Common myeloid progenitor, CD34-positive (primary cell): ENCODE data around the gene MTFMT.

ENCODE experiments used
- CTCF ChIA-PET: fragments of 350-600 bp; sonication (Branson Sonifier 250); formaldehyde crosslinking; loops from one replicate; lab custom pipeline; 2021; ENCODE audit warnings: antibody characterized with exemption; lab: Charles Lee
- POLR2A ChIA-PET: fragments of 350-600 bp; sonication (Branson Sonifier 250); formaldehyde crosslinking; loops from one replicate; lab custom pipeline; 2021; ENCODE audit warnings: antibody characterized with exemption; lab: Charles Lee
- DNase-seq, 3 donors: peaks; one replicate each; pipeline versions ENCODE4 v3.0.0 to v3.0.0-alpha.2; 2013
- H3K27ac ChIP-seq, 2 experiments: 1 replicate in 1 of 2; 2 replicates in 1 of 2; pipeline ENCODE4 v1.7.0; 2013; ENCODE audit warnings: inconsistent platforms in 2 of 2, low read length in 2 of 2, mild to moderate bottlenecking in 2 of 2, low read depth in 1 of 2, moderate library complexity in 1 of 2; ENCODE audit not compliant: severe bottlenecking in 2 of 2, insufficient read depth in 1 of 2, poor library complexity in 1 of 2
- H3K27me3 ChIP-seq, 5 experiments: replicated peaks in 2 of 5; 1 replicate in 3 of 5; 2 replicates in 2 of 5; pipeline versions ENCODE4 v1.6.1 to v1.7.0; 2013; ENCODE audit warnings: low read length in 4 of 5, mild to moderate bottlenecking in 2 of 5, moderate library complexity in 2 of 5, inconsistent platforms in 1 of 5; ENCODE audit not compliant: insufficient read depth in 5 of 5, control insufficient read depth in 4 of 5
- H3K36me3 ChIP-seq, 4 experiments: 1 replicate in 2 of 4; 2 replicates in 2 of 4; pipeline versions ENCODE4 v1.6.1 to v1.7.0; 2013; ENCODE audit warnings: low read length in 3 of 4, control low read depth in 1 of 4, mild to moderate bottlenecking in 1 of 4; ENCODE audit not compliant: control insufficient read depth in 4 of 4, insufficient read depth in 4 of 4
- H3K4me1 ChIP-seq, 4 experiments: 1 replicate in 3 of 4; 2 replicates in 1 of 4; pipeline versions ENCODE4 v1.6.1 to v1.7.1; 2013; ENCODE audit warnings: low read length in 3 of 4, mild to moderate bottlenecking in 3 of 4, control low read depth in 1 of 4, inconsistent platforms in 1 of 4, moderate library complexity in 1 of 4; ENCODE audit not compliant: control insufficient read depth in 4 of 4, insufficient read depth in 4 of 4; ENCODE audit errors: control extremely low read depth in 1 of 4
- H3K4me3 ChIP-seq, 7 experiments: 1 replicate in 4 of 7; 2 replicates in 3 of 7; pipeline versions ENCODE4 v1.5.1 to v1.7.0; 2013; ENCODE audit warnings: mild to moderate bottlenecking in 7 of 7, low read length in 6 of 7, moderate library complexity in 6 of 7, inconsistent platforms in 2 of 7, low read depth in 2 of 7, control low read depth in 1 of 7; ENCODE audit not compliant: insufficient read depth in 4 of 7, control insufficient read depth in 1 of 7; ENCODE audit errors: extremely low read depth in 1 of 7
- H3K9me3 ChIP-seq, 5 experiments: 1 replicate in 4 of 5; 2 replicates in 1 of 5; pipeline versions ENCODE4 v1.6.1 to v1.7.1; 2013; ENCODE audit warnings: low read length in 4 of 5, mild to moderate bottlenecking in 2 of 5, inconsistent platforms in 1 of 5, low read depth in 1 of 5, moderate library complexity in 1 of 5; ENCODE audit not compliant: control insufficient read depth in 4 of 5, insufficient read depth in 2 of 5; ENCODE audit errors: control extremely low read depth in 1 of 5
- WGBS: methylation state at CpG from one replicate; pipeline ENCODE4 v1.1.5; 2013; ENCODE audit not compliant: insufficient coverage; 5-methylcytosine and 5-hydroxymethylcytosine counted together

MTFMT gene

GRCh38 chr15:65056868-65057548 is 27.6 kb upstream of the MTFMT start:
- POLR2A ChIA-PET: no interaction called here
- 100% methylated on average over 3 of the region's 8 CpGs for WGBS
- H3K4me3 ChIP-seq: no peak overlapping the region
- H3K9me3 ChIP-seq: no peaks in the 10 kb centered on the region
- no peak for DNase-seq
- CTCF ChIA-PET: interaction anchor here (0.8 to 12.8 kb wide), 6 partner anchors 10 to 48 kb away, joined by 3 to 282 read pairs (median 24); partner anchors contain the start of genes KBTBD13 and RASL12
- H3K36me3 ChIP-seq: no peaks in the 10 kb centered on the region
- H3K4me1 ChIP-seq: peaks cover 4 to 25% (median 23%) of the 10 kb centered on the region in 4 experiments
- H3K27me3 ChIP-seq: no peaks in the 10 kb centered on the region
- no peak overlapping the region for H3K27ac ChIP-seq

- Histone ChIP-seq H3K27ac (no peak overlapping the region), H3K4me1 (peaks cover 4 to 30% (median 24%) of the 10 kb centered on the region in 4 experiments), H3K9me3 (no peaks in the 10 kb centered on the region), H3K36me3 (no peaks in the 10 kb centered on the region), H3K4me3 (no peak overlapping the region), H3K27me3 (no peaks in the 10 kb centered on the region)
- DNase-seq: no peak
- ChIA-PET CTCF (interaction anchor here (0.8 to 12.8 kb wide), 12 partner anchors 10 to 196 kb away, joined by 3 to 282 read pairs (median 6); partner anchors contain the start of genes KBTBD13, RASL12 and SLC51B), POLR2A (no interaction called here)
- 94% methylated on average over 9 of the region's 9 CpGs for WGBS
Observed at GRCh38 chr15:65056106-65056505, 26.7 kb upstream of the MTFMT start.

DNA sequence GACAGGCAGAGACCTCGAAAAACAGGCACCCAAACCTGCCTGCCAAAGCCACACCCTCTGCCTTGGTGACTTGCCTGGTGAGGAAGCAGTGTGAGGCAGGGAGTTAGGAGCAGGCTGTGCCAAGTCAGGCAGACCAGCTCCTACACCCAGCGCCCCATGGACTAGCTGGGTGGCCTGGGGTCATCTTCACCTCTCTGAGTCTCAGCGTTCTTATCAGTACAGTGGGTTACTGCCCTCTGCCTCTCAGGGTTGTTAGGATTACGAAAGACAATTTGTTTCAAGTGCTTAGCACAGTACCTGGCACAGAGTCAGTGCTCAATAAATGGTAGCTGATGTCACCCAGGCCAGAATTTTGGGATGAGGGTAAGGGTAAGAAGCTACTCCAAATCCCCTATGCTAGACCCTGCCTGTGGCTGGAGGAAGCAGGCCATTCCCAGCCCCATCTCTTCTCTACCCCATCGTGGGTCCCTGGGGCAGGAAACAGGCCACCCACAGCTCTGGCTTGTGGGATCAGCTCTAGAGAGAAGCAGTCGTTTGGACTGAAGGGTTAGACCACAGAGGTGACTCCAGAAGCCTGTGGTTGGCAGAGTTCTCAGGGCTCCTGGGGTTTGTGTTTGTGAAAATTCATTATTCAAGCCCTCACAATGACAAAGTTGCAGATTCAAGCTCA is 25.9 kb upstream of the MTFMT start:
- Histone ChIP-seq H3K4me1 (peaks cover 4 to 33% (median 27%) of the 10 kb centered on the region in 4 experiments), H3K27me3 (no peaks in the 10 kb centered on the region), H3K27ac (no peak overlapping the region), H3K4me3 (peak overlapping the region in 1 of 7 experiments; percentile 7), H3K36me3 (no peaks in the 10 kb centered on the region), H3K9me3 (no peaks in the 10 kb centered on the region)
- ChIA-PET CTCF (interaction anchor here (0.9 to 12.8 kb wide), 17 partner anchors 8 to 313 kb away, joined by 3 to 282 read pairs (median 5); partner anchors contain the start of genes KBTBD13, RASL12 and SLC51B), POLR2A (interaction anchor here (0.5 kb wide), 1 partner anchor 240 kb away, joined by 3 read pairs; no protein-coding TSS in a partner anchor)
- DNase-seq: peak in 2 of 3 donors; percentile 55 to 62
- 36% methylated on average over 6 of the region's 6 CpGs for WGBS

DNA sequence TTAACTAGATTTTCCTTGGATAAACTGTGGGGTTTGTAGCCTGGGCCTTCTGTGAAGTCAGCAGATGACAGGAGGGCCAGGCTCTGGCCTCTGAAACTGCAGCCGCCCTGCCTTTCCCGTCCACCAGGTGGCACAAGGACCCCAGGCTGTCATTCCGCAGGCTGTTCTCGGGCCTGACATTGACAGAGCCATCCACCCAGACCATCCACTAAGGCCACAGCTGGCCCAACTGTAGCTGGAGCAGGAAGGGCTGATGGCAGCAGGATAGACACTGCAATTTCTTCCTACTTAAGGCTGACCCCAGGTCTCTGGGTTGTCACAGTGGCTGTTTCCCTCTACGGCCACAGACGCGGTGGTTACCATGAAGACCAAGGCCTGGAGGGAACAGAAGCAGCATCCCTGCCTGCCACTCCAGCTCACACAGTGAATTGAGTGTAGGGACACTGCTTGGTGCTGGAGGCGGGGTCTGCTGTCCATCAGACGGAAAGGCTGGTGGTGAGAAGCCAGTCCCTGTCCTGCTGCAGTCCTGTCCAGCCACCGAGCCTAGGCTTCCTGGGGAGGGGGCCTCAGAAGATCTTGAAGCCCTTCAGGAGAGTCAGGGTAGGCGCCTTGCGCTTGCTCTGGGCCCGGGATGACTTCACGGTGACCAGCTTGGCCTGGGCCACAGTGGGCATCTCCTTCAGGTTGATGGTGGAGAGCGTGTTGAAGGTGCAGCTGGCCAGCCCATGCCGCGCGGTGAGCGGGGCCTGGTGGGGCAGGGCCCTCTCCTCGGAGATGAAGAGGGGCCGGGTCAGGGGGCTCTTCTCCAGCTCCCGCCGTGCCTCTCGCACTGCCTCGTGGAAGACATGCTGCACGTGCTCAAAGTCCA is 25.1 kb upstream of the MTFMT start:
- H3K4me3 ChIP-seq: no peak overlapping the region
- peak; percentile 61 to 76 (median 66) for DNase-seq
- no peak overlapping the region for H3K27ac ChIP-seq
- H3K9me3 ChIP-seq: no peaks in the 10 kb centered on the region
- no peaks in the 10 kb centered on the region for H3K27me3 ChIP-seq
- 80% methylated on average over 20 of the region's 26 CpGs for WGBS
- no peaks in the 10 kb centered on the region for H3K36me3 ChIP-seq
- H3K4me1 ChIP-seq: peaks cover 4 to 41% (median 35%) of the 10 kb centered on the region in 4 experiments
- ChIA-PET CTCF (interaction anchor here (0.9 to 12.8 kb wide), 17 partner anchors 8 to 313 kb away, joined by 3 to 282 read pairs (median 5); partner anchors contain the start of genes KBTBD13, RASL12 and SLC51B), POLR2A (no interaction called here)

DNA sequence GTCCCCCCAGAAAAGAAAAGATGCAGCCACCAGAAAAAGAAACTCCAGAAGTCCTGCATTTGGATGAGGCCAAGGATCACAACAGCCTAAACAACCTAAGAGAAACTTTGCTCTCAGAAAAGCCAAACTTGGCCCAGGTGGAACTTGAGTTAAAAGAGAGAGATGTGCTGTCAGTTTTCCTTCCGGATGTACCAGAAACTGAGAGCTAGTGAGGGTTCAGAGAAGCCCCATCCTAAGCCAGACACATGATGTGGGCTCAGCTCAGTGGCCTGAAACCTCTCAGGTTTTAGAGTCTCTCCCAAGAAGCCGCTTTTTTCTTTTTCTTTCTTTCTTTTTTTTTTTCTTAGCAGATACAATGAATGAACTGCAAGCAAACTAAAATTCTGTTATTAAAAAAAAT is 23.5 kb upstream of the MTFMT start:
- WGBS: 100% methylated on average over 1 of the region's 2 CpGs
- Histone ChIP-seq H3K4me3 (no peak overlapping the region), H3K4me1 (peaks cover 4 to 46% (median 41%) of the 10 kb centered on the region in 4 experiments), H3K36me3 (no peaks in the 10 kb centered on the region), H3K27me3 (no peaks in the 10 kb centered on the region), H3K27ac (no peak overlapping the region), H3K9me3 (no peaks in the 10 kb centered on the region)
- POLR2A ChIA-PET: interaction anchor here (0.6 kb wide), 1 partner anchor 14 kb away, joined by 4 read pairs; no protein-coding TSS in a partner anchor
- CTCF ChIA-PET: interaction anchor here (0.7 to 12.8 kb wide), 12 partner anchors 11 to 1301 kb away, joined by 3 to 282 read pairs (median 10); partner anchors contain the start of genes KBTBD13 and RASL12
- no peak for DNase-seq

DNA sequence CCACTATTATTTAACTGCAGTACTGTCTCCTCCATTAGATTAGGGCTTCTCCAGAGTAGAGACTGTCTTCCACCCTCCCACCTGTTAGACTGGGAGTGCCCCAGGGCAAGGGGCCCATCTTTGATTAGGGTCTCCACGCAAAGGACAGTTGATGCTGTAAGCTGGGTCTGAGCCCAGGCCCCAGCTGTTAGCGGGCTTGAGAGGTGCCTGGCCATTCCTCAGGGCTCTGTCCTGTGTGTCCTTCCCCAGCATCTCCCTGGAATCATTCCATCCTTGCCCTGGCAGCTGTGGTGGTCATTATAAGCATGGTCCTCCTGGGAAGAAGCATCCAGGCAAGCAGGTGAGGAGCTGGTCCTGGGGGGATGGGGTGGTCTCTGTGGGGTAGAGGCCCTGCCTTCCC is 21.8 kb upstream of the MTFMT start:
- ChIA-PET POLR2A (no interaction called here), CTCF (interaction anchor here (1.6 to 12.8 kb wide), 4 partner anchors 9 to 47 kb away, joined by 5 to 282 read pairs (median 78); partner anchors contain the start of gene KBTBD13)
- Histone ChIP-seq H3K27ac (no peak overlapping the region), H3K27me3 (no peaks in the 10 kb centered on the region), H3K9me3 (no peaks in the 10 kb centered on the region), H3K4me3 (no peak overlapping the region), H3K4me1 (peaks cover 4 to 41% (median 37%) of the 10 kb centered on the region in 4 experiments), H3K36me3 (no peaks in the 10 kb centered on the region)
- DNase-seq: no peak
- WGBS: 83% methylated on average over 2 of the region's 2 CpGs
